Measurements from ENCODE around the gene AKAP8. TPM values are rescaled to one million over a fixed set of nuclear protein-coding genes. Genes with fewer than 3 reads are reported as not detected.
"Not testable (repeated sequence)": the region's sequence is repeated elsewhere in the genome, so short reads cannot be mapped to it uniquely, and the experiment has no call there.

AKAP8 gene
- total and polyA plus RNA-seq, 3 experiments from 2014 or later = 22.3 to 59.8 (median 48.6) TPM

- POLR2A ChIA-PET = interaction anchor here (0.6 to 3.1 kb wide), 13 partner anchors 15 to 906 kb away, joined by 3 to 61 read pairs (median 6); partner anchors contain the start of genes AKAP8, KLF2, RASAL3 and WIZ
Measured at GRCh38 chr19:15418231-15418578, 38.6 kb upstream of the AKAP8 start.

GRCh38 chr19:15417699-15418098 lies 38.1 kb upstream of the AKAP8 start:
- no peak for DNase-seq
- Mint-ChIP-seq H3K27me3 (peaks cover 0 to 3% of the 10 kb centered on the region in 2 donors), H3K9me3 (no peaks in the 10 kb centered on the region), H3K36me3 (peaks cover 0 to 38% (median 2%) of the 10 kb centered on the region in 3 donors), H3K4me1 (peaks cover 44 to 62% (median 56%) of the 10 kb centered on the region in 3 donors), H3K27ac (peak overlapping the region; percentile 87 to 99 (median 98)), H3K4me3 (peak overlapping the region; percentile 94 to 100 (median 98))
- POLR2A ChIA-PET = interaction anchor here (0.6 to 3.1 kb wide), 4 partner anchors 38 to 245 kb away, joined by 6 to 61 read pairs (median 21); partner anchors contain the start of genes AKAP8 and RASAL3
- H3K4me1 ChIP-seq (ENCODE audit: insufficient read depth, low read length) = peaks cover 49% of the 10 kb centered on the region
- H3K9me3 ChIP-seq (ENCODE audit: low read length) = no peaks in the 10 kb centered on the region
- H3K4me3 ChIP-seq (ENCODE audit: low read length) = peak overlapping the region; percentile 77
- no peaks in the 10 kb centered on the region for H3K36me3 ChIP-seq (ENCODE audit: insufficient read depth, low read length)
- H3K27ac ChIP-seq (ENCODE audit: low read depth, low read length) = peak overlapping the region; percentile 81
- no peaks in the 10 kb centered on the region for H3K27me3 ChIP-seq (ENCODE audit: insufficient read depth, low read length, poor library complexity, severe bottlenecking)
- CTCF ChIA-PET = interaction anchor here (1.1 to 5.0 kb wide), 4 partner anchors 38 to 241 kb away, joined by 3 to 183 read pairs (median 19); partner anchors contain the start of gene AKAP8

More at GRCh38 chr19:15418231-15418578, 38.6 kb upstream of the AKAP8 start:
- peak overlapping the region; percentile 87 to 99 (median 98) for H3K27ac Mint-ChIP-seq
- CTCF ChIA-PET = interaction anchor here (1.0 to 5.0 kb wide), 23 partner anchors 9 to 264 kb away, joined by 3 to 183 read pairs (median 8); partner anchors contain the start of genes AKAP8, BRD4, RASAL3 and WIZ
- H3K4me3 Mint-ChIP-seq = peak overlapping the region; percentile 94 to 100 (median 98)
- Histone ChIP-seq H3K27me3 (ENCODE audit: insufficient read depth, low read length, poor library complexity, severe bottlenecking) (no peaks in the 10 kb centered on the region), H3K4me3 (ENCODE audit: low read length) (peak overlapping the region; percentile 77), H3K36me3 (ENCODE audit: insufficient read depth, low read length) (peaks cover 2% of the 10 kb centered on the region), H3K4me1 (ENCODE audit: insufficient read depth, low read length) (peaks cover 47% of the 10 kb centered on the region), H3K27ac (ENCODE audit: low read depth, low read length) (peak overlapping the region; percentile 81), H3K9me3 (ENCODE audit: low read length) (no peaks in the 10 kb centered on the region)
- H3K9me3 Mint-ChIP-seq = no peaks in the 10 kb centered on the region
- H3K36me3 Mint-ChIP-seq = peaks cover 2 to 40% (median 4%) of the 10 kb centered on the region in 3 donors
- peaks cover 41 to 57% (median 51%) of the 10 kb centered on the region in 3 donors for H3K4me1 Mint-ChIP-seq
- no peak for DNase-seq
- peaks cover 0 to 3% of the 10 kb centered on the region in 2 donors for H3K27me3 Mint-ChIP-seq

- H3K9me3 Mint-ChIP-seq = no peaks in the 10 kb centered on the region
- Histone ChIP-seq H3K27me3 (ENCODE audit: insufficient read depth, low read length, poor library complexity, severe bottlenecking) (no peaks in the 10 kb centered on the region), H3K4me1 (ENCODE audit: insufficient read depth, low read length) (peaks cover 43% of the 10 kb centered on the region), H3K36me3 (ENCODE audit: insufficient read depth, low read length) (peaks cover 3% of the 10 kb centered on the region), H3K4me3 (ENCODE audit: low read length) (no peak overlapping the region), H3K9me3 (ENCODE audit: low read length) (no peaks in the 10 kb centered on the region), H3K27ac (ENCODE audit: low read depth, low read length) (no peak overlapping the region)
- H3K27me3 Mint-ChIP-seq = no peaks in the 10 kb centered on the region
- ChIA-PET POLR2A (no interaction called here), CTCF (no interaction called here)
- peak overlapping the region in 7 of 8 donors; percentile 4 to 70 (median 34) for H3K27ac Mint-ChIP-seq
- peaks cover 0 to 45% (median 2%) of the 10 kb centered on the region in 3 donors for H3K36me3 Mint-ChIP-seq
- peak overlapping the region in 3 of 7 donors; percentile 3 to 28 (median 25) for H3K4me3 Mint-ChIP-seq
- DNase-seq = no peak
- H3K4me1 Mint-ChIP-seq = peaks cover 37 to 79% (median 52%) of the 10 kb centered on the region in 3 donors
Measured at GRCh38 chr19:15412832-15413231, 33.2 kb upstream of the AKAP8 start.

- H3K9me3 ChIP-seq (ENCODE audit: low read length); H3K4me3 Mint-ChIP-seq; DNase-seq; H3K9me3 Mint-ChIP-seq; H3K4me3 ChIP-seq (ENCODE audit: low read length); H3K27me3 Mint-ChIP-seq; H3K36me3 ChIP-seq (ENCODE audit: insufficient read depth, low read length); H3K27me3 ChIP-seq (ENCODE audit: insufficient read depth, low read length, poor library complexity, severe bottlenecking); H3K27ac ChIP-seq (ENCODE audit: low read depth, low read length): not testable (repeated sequence)
- POLR2A ChIA-PET = interaction anchor here (0.7 kb wide), 1 partner anchor 31 kb away, joined by 5 read pairs; no protein-coding TSS in a partner anchor
- peaks cover 0 to 51% (median 2%) of the 10 kb centered on the region in 3 donors for H3K36me3 Mint-ChIP-seq
- H3K4me1 ChIP-seq (ENCODE audit: insufficient read depth, low read length) = peaks cover 29% of the 10 kb centered on the region
- CTCF ChIA-PET = interaction anchor here (1.4 kb wide), 1 partner anchor 15 kb away, joined by 3 read pairs; no protein-coding TSS in a partner anchor
- peak overlapping the region in 1 of 8 donors; percentile 87 for H3K27ac Mint-ChIP-seq
- peaks cover 37 to 79% (median 48%) of the 10 kb centered on the region in 3 donors for H3K4me1 Mint-ChIP-seq
Measured at GRCh38 chr19:15411351-15411750, 31.8 kb upstream of the AKAP8 start.

- no peaks in the 10 kb centered on the region for H3K9me3 Mint-ChIP-seq
- ChIA-PET CTCF (interaction anchor here (2.2 kb wide), 1 partner anchor 14 kb away, joined by 5 read pairs; the partner anchor contains the start of gene AKAP8L), POLR2A (no interaction called here)
- H3K27me3 Mint-ChIP-seq = no peaks in the 10 kb centered on the region
- H3K36me3 ChIP-seq (ENCODE audit: insufficient read depth, low read length) = peaks cover 15% of the 10 kb centered on the region
- H3K36me3 Mint-ChIP-seq = peaks cover 0 to 77% (median 4%) of the 10 kb centered on the region in 3 donors
- H3K4me3 ChIP-seq (ENCODE audit: low read length) = no peak overlapping the region
- H3K27ac Mint-ChIP-seq = peak overlapping the region in 5 of 8 donors; percentile 18 to 76 (median 40)
- H3K27ac ChIP-seq (ENCODE audit: low read depth, low read length) = no peak overlapping the region
- H3K9me3 ChIP-seq (ENCODE audit: low read length) = no peaks in the 10 kb centered on the region
- H3K4me3 Mint-ChIP-seq = peak overlapping the region in 2 of 7 donors; percentile 28 to 52
- DNase-seq = no peak
- no peaks in the 10 kb centered on the region for H3K27me3 ChIP-seq (ENCODE audit: insufficient read depth, low read length, poor library complexity, severe bottlenecking)
- peaks cover 36 to 60% (median 52%) of the 10 kb centered on the region in 3 donors for H3K4me1 Mint-ChIP-seq
- no peaks in the 10 kb centered on the region for H3K4me1 ChIP-seq (ENCODE audit: insufficient read depth, low read length)
Measured at GRCh38 chr19:15404780-15405211, 25.2 kb upstream of the AKAP8 start.

GRCh38 chr19:15404097-15404779 lies 24.7 kb upstream of the AKAP8 start:
- H3K36me3 ChIP-seq (ENCODE audit: insufficient read depth, low read length) = peaks cover 19% of the 10 kb centered on the region
- DNase-seq = no peak
- H3K27me3 Mint-ChIP-seq = no peaks in the 10 kb centered on the region
- H3K9me3 Mint-ChIP-seq = no peaks in the 10 kb centered on the region
- H3K36me3 Mint-ChIP-seq = peaks cover 0 to 77% (median 2%) of the 10 kb centered on the region in 3 donors
- peaks cover 34 to 54% (median 46%) of the 10 kb centered on the region in 3 donors for H3K4me1 Mint-ChIP-seq
- H3K4me3 Mint-ChIP-seq = peak overlapping the region in 1 of 7 donors; percentile 51
- H3K9me3 ChIP-seq (ENCODE audit: low read length) = no peaks in the 10 kb centered on the region
- ChIA-PET POLR2A (no interaction called here), CTCF (interaction anchor here (2.2 kb wide), 1 partner anchor 15 kb away, joined by 5 read pairs; the partner anchor contains the start of gene AKAP8L)
- H3K27me3 ChIP-seq (ENCODE audit: insufficient read depth, low read length, poor library complexity, severe bottlenecking) = no peaks in the 10 kb centered on the region
- H3K27ac Mint-ChIP-seq = peak overlapping the region in 7 of 8 donors; percentile 15 to 76 (median 35)
- H3K4me1 ChIP-seq (ENCODE audit: insufficient read depth, low read length) = no peaks in the 10 kb centered on the region
- no peak overlapping the region for H3K27ac ChIP-seq (ENCODE audit: low read depth, low read length)
- H3K4me3 ChIP-seq (ENCODE audit: low read length) = no peak overlapping the region

GRCh38 chr19:15403151-15403531 lies 23.6 kb upstream of the AKAP8 start:
- POLR2A ChIA-PET = no interaction called here
- no peak overlapping the region for H3K4me3 ChIP-seq (ENCODE audit: low read length)
- H3K4me1 ChIP-seq (ENCODE audit: insufficient read depth, low read length) = no peaks in the 10 kb centered on the region
- H3K36me3 ChIP-seq (ENCODE audit: insufficient read depth, low read length) = peaks cover 23% of the 10 kb centered on the region
- no peaks in the 10 kb centered on the region for H3K9me3 Mint-ChIP-seq
- CTCF ChIA-PET = interaction anchor here (2.2 kb wide), 1 partner anchor 16 kb away, joined by 5 read pairs; the partner anchor contains the start of gene AKAP8L
- H3K4me1 Mint-ChIP-seq = peaks cover 33 to 46% (median 40%) of the 10 kb centered on the region in 3 donors
- peaks cover 0 to 78% (median 2%) of the 10 kb centered on the region in 3 donors for H3K36me3 Mint-ChIP-seq
- no peaks in the 10 kb centered on the region for H3K9me3 ChIP-seq (ENCODE audit: low read length)
- no peak overlapping the region for H3K27ac ChIP-seq (ENCODE audit: low read depth, low read length)
- no peak overlapping the region for H3K4me3 Mint-ChIP-seq
- H3K27ac Mint-ChIP-seq = no peak overlapping the region
- H3K27me3 Mint-ChIP-seq = no peaks in the 10 kb centered on the region
- no peak for DNase-seq
- H3K27me3 ChIP-seq (ENCODE audit: insufficient read depth, low read length, poor library complexity, severe bottlenecking) = no peaks in the 10 kb centered on the region
